ENCODE measurements around the gene TMTC2. TPM values are rescaled to one million over a fixed set of nuclear protein-coding genes. Genes with fewer than 3 reads are reported as not detected.

TMTC2 gene
- total RNA-seq, 2 experiments from 2014 or later: 1.8 to 2.1 TPM

DNA sequence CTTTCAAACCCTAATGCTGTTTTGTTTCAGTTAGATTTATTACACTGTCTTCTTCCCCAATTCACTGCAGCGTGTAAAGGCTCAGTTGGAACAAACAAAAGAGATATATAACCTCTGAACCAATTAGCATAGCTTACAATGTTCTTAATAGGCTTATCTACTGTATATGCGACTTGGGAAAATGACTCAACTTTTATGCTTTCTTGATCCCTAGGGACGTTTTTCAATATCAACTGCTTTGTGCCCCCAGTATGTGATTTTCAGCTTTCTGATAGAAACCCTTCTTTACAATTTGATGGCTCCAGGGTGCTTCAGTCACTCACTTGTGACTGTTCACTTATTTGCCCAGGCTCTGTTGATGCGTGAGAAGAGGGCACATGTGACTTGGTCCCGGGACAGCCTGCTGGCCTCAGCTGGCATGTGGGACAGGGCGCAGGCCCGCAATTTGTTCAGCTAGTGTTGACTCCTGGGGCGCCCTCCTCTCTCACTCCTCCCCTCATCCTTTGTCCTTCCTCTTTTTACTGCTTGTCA is 107.1 kb downstream of the TMTC2 start:
- no peaks in the 10 kb centered on the region for H3K9me3 Mint-ChIP-seq
- no peaks in the 10 kb centered on the region for H3K36me3 Mint-ChIP-seq (ENCODE audit: low read depth)
- TF ChIP-seq, protein P1, sequence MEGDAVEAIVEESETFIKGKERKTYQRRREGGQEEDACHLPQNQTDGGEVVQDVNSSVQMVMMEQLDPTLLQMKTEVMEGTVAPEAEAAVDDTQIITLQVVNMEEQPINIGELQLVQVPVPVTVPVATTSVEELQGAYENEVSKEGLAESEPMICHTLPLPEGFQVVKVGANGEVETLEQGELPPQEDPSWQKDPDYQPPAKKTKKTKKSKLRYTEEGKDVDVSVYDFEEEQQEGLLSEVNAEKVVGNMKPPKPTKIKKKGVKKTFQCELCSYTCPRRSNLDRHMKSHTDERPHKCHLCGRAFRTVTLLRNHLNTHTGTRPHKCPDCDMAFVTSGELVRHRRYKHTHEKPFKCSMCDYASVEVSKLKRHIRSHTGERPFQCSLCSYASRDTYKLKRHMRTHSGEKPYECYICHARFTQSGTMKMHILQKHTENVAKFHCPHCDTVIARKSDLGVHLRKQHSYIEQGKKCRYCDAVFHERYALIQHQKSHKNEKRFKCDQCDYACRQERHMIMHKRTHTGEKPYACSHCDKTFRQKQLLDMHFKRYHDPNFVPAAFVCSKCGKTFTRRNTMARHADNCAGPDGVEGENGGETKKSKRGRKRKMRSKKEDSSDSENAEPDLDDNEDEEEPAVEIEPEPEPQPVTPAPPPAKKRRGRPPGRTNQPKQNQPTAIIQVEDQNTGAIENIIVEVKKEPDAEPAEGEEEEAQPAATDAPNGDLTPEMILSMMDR (IDR thresholded peaks at IDR 0.05): no peak
- intact Hi-C loops (cut with DNase I, micrococcal nuclease): no loop called here
- no peak overlapping the region for H3K27ac Mint-ChIP-seq
- POLR2A ChIA-PET: no interaction called here
- no peaks in the 10 kb centered on the region for H3K27me3 ChIP-seq (ENCODE audit: control insufficient read depth in 1 of 2, insufficient read depth in 2 of 2, low read length in 2 of 2)
- H3K36me3 ChIP-seq (ENCODE audit: insufficient read depth, low read length): no peaks in the 10 kb centered on the region
- CTCF ChIA-PET: no interaction called here
- H3K4me1 ChIP-seq (ENCODE audit: insufficient read depth, low read length): no peaks in the 10 kb centered on the region
- H3K4me1 Mint-ChIP-seq (ENCODE audit: low read depth): no peaks in the 10 kb centered on the region
- DNase-seq: no peak
- no peaks in the 10 kb centered on the region for H3K27me3 Mint-ChIP-seq
- H3K4me3 Mint-ChIP-seq: no peak overlapping the region
- no peak overlapping the region for H3K27ac ChIP-seq (ENCODE audit: low read depth in 1 of 2, low read length in 2 of 2)
- H3K4me3 ChIP-seq (ENCODE audit: low read length): no peak overlapping the region
- ATAC-seq (ENCODE audit: poor library complexity): no peak
- H3K9me3 ChIP-seq (ENCODE audit: control insufficient read depth in 1 of 2, insufficient read depth in 1 of 2, low read length in 2 of 2): no peaks in the 10 kb centered on the region

DNA sequence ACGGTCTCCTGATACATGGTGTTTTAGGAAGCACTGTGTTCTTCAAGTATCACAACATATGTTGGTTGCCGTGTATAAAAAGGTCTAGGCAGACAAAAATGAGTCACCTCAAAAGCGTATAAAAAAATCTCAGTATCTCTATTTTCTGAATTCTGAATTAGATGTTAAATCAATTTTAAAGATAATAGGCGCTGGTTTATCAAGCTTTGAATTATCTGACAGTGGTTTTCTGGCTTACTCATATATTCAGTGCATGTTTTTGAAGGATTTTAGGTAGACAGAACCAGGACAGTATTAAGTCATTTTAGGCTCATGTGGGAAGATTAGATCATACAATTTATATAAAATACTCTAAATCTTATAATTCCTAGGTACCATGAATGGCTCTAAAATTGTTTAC is 110.8 kb downstream of the TMTC2 start:
- H3K27me3 Mint-ChIP-seq: no peaks in the 10 kb centered on the region
- no peak overlapping the region for H3K4me3 Mint-ChIP-seq
- H3K27ac Mint-ChIP-seq: no peak overlapping the region
- no peaks in the 10 kb centered on the region for H3K27me3 ChIP-seq (ENCODE audit: control insufficient read depth in 1 of 2, insufficient read depth in 2 of 2, low read length in 2 of 2)
- H3K9me3 Mint-ChIP-seq: no peaks in the 10 kb centered on the region
- H3K4me3 ChIP-seq (ENCODE audit: low read length): no peak overlapping the region
- H3K27ac ChIP-seq (ENCODE audit: low read depth in 1 of 2, low read length in 2 of 2): no peak overlapping the region
- H3K4me1 Mint-ChIP-seq (ENCODE audit: low read depth): no peaks in the 10 kb centered on the region
- peaks cover 0 to 7% of the 10 kb centered on the region in 2 experiments for H3K9me3 ChIP-seq (ENCODE audit: control insufficient read depth in 1 of 2, insufficient read depth in 1 of 2, low read length in 2 of 2)
- TF ChIP-seq, protein P1 (IDR thresholded peaks at IDR 0.05): no peak
- no peak for DNase-seq
- H3K36me3 ChIP-seq (ENCODE audit: insufficient read depth, low read length): no peaks in the 10 kb centered on the region
- no peaks in the 10 kb centered on the region for H3K4me1 ChIP-seq (ENCODE audit: insufficient read depth, low read length)
- ChIA-PET POLR2A (no interaction called here), CTCF (no interaction called here)
- no peak for ATAC-seq (ENCODE audit: poor library complexity)
- H3K36me3 Mint-ChIP-seq (ENCODE audit: low read depth): no peaks in the 10 kb centered on the region
- intact Hi-C loops (cut with DNase I, micrococcal nuclease): no loop called here

DNA sequence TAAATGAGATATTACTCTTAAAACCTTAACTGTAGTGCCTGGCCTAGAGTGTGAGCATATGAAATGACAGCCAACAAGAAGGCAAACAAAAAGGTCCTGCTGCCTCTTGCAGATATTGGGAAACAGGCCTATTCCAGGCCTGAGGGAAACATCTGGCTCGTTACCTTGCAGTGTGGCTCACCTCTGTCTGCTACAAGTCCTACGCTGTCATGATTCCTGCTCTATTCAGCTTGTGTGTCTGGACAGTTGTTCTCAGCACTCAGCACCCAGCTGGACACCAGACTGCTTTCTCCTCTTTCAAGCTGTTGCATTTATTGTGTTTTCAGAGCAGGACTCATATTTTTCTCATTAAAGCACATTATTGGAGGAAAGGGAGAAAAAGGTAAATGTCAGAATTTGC is 113.5 kb downstream of the TMTC2 start:
- TF ChIP-seq, protein P1 (IDR thresholded peaks at IDR 0.05): no peak
- H3K27ac ChIP-seq (ENCODE audit: low read depth in 1 of 2, low read length in 2 of 2): no peak overlapping the region
- peaks cover 0 to 7% of the 10 kb centered on the region in 2 experiments for H3K9me3 ChIP-seq (ENCODE audit: control insufficient read depth in 1 of 2, insufficient read depth in 1 of 2, low read length in 2 of 2)
- H3K4me3 Mint-ChIP-seq: no peak overlapping the region
- no peak for DNase-seq
- H3K9me3 Mint-ChIP-seq: no peaks in the 10 kb centered on the region
- POLR2A ChIA-PET: no interaction called here
- no peak overlapping the region for H3K27ac Mint-ChIP-seq
- CTCF ChIA-PET: no interaction called here
- no peaks in the 10 kb centered on the region for H3K36me3 Mint-ChIP-seq (ENCODE audit: low read depth)
- intact Hi-C loops (cut with DNase I, micrococcal nuclease): no loop called here
- no peak for ATAC-seq (ENCODE audit: poor library complexity)
- H3K4me1 Mint-ChIP-seq (ENCODE audit: low read depth): no peaks in the 10 kb centered on the region
- no peaks in the 10 kb centered on the region for H3K27me3 Mint-ChIP-seq
- H3K4me1 ChIP-seq (ENCODE audit: insufficient read depth, low read length): no peaks in the 10 kb centered on the region
- H3K36me3 ChIP-seq (ENCODE audit: insufficient read depth, low read length): no peaks in the 10 kb centered on the region
- no peak overlapping the region for H3K4me3 ChIP-seq (ENCODE audit: low read length)
- no peaks in the 10 kb centered on the region for H3K27me3 ChIP-seq (ENCODE audit: control insufficient read depth in 1 of 2, insufficient read depth in 2 of 2, low read length in 2 of 2)

Measured in CD4-positive, alpha-beta T cell (primary cell).